WTC11 (cell line): ENCODE results near the gene ELOVL2.

Experiments
- ATF1 ChIP-seq: sonication (generic); formaldehyde crosslinking; IDR thresholded peaks from 2 replicates; pipeline ENCODE4 v1.8.1; 2023; ENCODE audit warnings: mild to moderate bottlenecking, moderate library complexity, missing genetic modification reagents
- CDX4 ChIP-seq: fragments of 250-450 bp; sonication (Bioruptor Pico); IDR thresholded peaks from 2 replicates; pipeline ENCODE4 v1.9.0; 2021; ENCODE audit warnings: moderate library complexity, mild to moderate bottlenecking, inconsistent platforms, borderline replicate concordance
- CTCF ChIP-seq: fragments of 200-600 bp; IDR thresholded peaks from 2 replicates; pipeline ENCODE4 v1.8.0; 2022; ENCODE audit warnings: antibody characterized with exemption
- E2F4 ChIP-seq: sonication (generic); formaldehyde crosslinking; IDR thresholded peaks from 2 replicates; pipeline ENCODE4 v1.8.1; 2022; ENCODE audit warnings: low read depth, mild to moderate bottlenecking, moderate library complexity, missing genetic modification reagents, borderline replicate concordance
- ELF4 ChIP-seq: sonication (generic); formaldehyde crosslinking; IDR thresholded peaks from 2 replicates; pipeline ENCODE4 v1.8.1; 2022; ENCODE audit warnings: low read depth, mild to moderate bottlenecking, moderate library complexity, missing genetic modification reagents
- GABPB1 ChIP-seq: sonication (generic); formaldehyde crosslinking; IDR thresholded peaks from 2 replicates; pipeline ENCODE4 v1.8.1; 2023; ENCODE audit warnings: mild to moderate bottlenecking, missing genetic modification reagents
- HMGXB4 ChIP-seq: sonication (generic); formaldehyde crosslinking; IDR thresholded peaks from 2 replicates; pipeline ENCODE4 v1.8.1; 2023; ENCODE audit warnings: mild to moderate bottlenecking, moderate library complexity, missing genetic modification reagents
- JUN ChIP-seq: sonication (generic); formaldehyde crosslinking; IDR thresholded peaks from 2 replicates; pipeline ENCODE4 v1.8.0; 2023; ENCODE audit warnings: mild to moderate bottlenecking, missing genetic modification reagents
- MAX ChIP-seq: sonication (generic); formaldehyde crosslinking; IDR thresholded peaks from 2 replicates; pipeline ENCODE4 v1.8.0; 2022; ENCODE audit warnings: mild to moderate bottlenecking, missing genetic modification reagents
- USF2 ChIP-seq: sonication (generic); formaldehyde crosslinking; IDR thresholded peaks from 2 replicates; pipeline ENCODE4 v1.8.1; 2023; ENCODE audit warnings: mild to moderate bottlenecking, missing genetic modification reagents, moderate library complexity

- TF ChIP-seq JUN (CRISPR knock-in tag) (no peak), CTCF (no peak), USF2 (CRISPR knock-in tag) (no peak), ATF1 (no peak), MAX (CRISPR knock-in tag) (no peak), CDX4 (CRISPR knock-in tag) (no peak), ELF4 (CRISPR knock-in tag) (no peak), GABPB1 (no peak), E2F4 (CRISPR knock-in tag) (no peak), HMGXB4 (CRISPR knock-in tag) (no peak)
These were observed 12.8 kb upstream of the ELOVL2 start for GRCh38 chr6:11056871-11057270.
